Brain microvascular endothelial cell (primary cell): Measurements from ENCODE around the gene COA7.
A peak's percentile ranks its signal among the peaks of the same experiment; 100 is the strongest.

Source experiments
- DNase-seq: peaks from one replicate; pipeline ENCODE4 v3.0.0-alpha.2; 2020
- H3K27ac ChIP-seq: fragments of 250-450 bp; sonication (Bioruptor Pico); 2 replicates; pipeline ENCODE4 v1.5.1; 2020; ENCODE audit warnings: mild to moderate bottlenecking, moderate library complexity
- H3K27me3 ChIP-seq: fragments of 250-450 bp; sonication (Bioruptor Pico); replicated peaks from 2 replicates; pipeline ENCODE4 v1.5.1; 2020; ENCODE audit warnings: mild to moderate bottlenecking
- H3K36me3 ChIP-seq: fragments of 250-450 bp; sonication (Bioruptor Pico); replicated peaks from 2 replicates; pipeline ENCODE4 v1.5.1; 2020; ENCODE audit warnings: mild to moderate bottlenecking
- H3K4me3 ChIP-seq: 2 replicates; pipeline ENCODE4 v1.5.1; 2011; ENCODE audit warnings: low read depth, mild to moderate bottlenecking, control low read depth, low read length, moderate library complexity
- CTCF ChIP-seq: IDR thresholded peaks from 2 replicates; pipeline ENCODE4 v1.5.1; 2011; ENCODE audit warnings: low read depth, mild to moderate bottlenecking, moderate library complexity, low read length, control low read depth, inconsistent platforms; ENCODE audit errors: missing control alignments
- in situ Hi-C: cut with HindIII; loops from 2 replicates; pipeline ENCODE4 v1.10.0; 2017; ENCODE audit warnings: low sequenced_read_pairs, low pct_ligation_motif_present

COA7 gene

GRCh38 chr1:52670604-52671003 is 27.5 kb downstream of the COA7 start:
- no peak overlapping the region for H3K4me3 ChIP-seq
- no peak overlapping the region for H3K27ac ChIP-seq
- no peaks in the 10 kb centered on the region for H3K27me3 ChIP-seq
- DNase-seq, result no peak
- H3K36me3 ChIP-seq, result no peaks in the 10 kb centered on the region
- in situ Hi-C loops, result no loop called here
- no peak for TF ChIP-seq CTCF

DNA sequence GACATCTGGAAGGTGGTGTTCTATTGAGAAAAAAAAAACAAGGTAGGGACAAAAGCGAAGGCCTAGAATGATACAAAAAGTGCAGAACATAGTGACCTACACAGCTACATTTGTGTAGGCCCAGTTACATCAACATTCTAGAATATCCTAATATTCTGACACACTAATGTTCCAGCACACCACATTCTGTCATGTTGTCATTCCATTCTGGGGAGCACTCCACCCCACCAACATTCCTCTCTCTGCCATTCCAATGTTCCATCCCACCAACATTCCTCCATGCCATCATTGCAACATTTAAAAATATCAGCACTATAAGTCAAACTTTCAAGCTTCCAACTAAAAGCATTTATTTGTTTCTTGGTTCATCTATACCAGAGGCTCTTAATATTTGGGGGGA is 28.5 kb downstream of the COA7 start:
- no peak overlapping the region for H3K27ac ChIP-seq
- H3K4me3 ChIP-seq, result no peak overlapping the region
- no peaks in the 10 kb centered on the region for H3K36me3 ChIP-seq
- no peaks in the 10 kb centered on the region for H3K27me3 ChIP-seq
- in situ Hi-C loops, result no loop called here
- DNase-seq, result peak; percentile 41
- TF ChIP-seq CTCF, result no peak

DNA sequence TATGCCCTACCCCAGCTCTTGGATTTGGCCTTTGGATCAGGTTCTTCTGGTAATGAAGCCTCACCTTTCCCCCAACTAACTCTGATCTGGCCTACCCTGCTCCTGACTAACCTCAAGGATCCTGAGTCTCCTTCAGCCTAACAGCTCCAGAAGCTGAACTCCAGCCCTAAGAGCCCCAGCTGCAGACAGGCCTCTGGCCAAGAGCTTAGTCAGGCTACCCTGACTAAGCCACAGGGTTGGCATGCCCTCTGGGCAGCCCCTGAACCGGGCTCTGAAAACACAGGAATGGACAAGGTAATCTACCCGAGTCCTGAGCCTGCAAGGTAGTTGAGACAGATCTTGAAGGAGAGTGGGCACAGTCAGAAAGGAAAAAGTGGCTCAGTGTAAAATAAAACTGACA is 29.4 kb downstream of the COA7 start:
- H3K27me3 ChIP-seq, result no peaks in the 10 kb centered on the region
- H3K4me3 ChIP-seq, result no peak overlapping the region
- no peak overlapping the region for H3K27ac ChIP-seq
- DNase-seq, result no peak
- in situ Hi-C loops, result no loop called here
- TF ChIP-seq CTCF, result no peak
- no peaks in the 10 kb centered on the region for H3K36me3 ChIP-seq

GRCh38 chr1:52667984-52668383 is 30.2 kb downstream of the COA7 start:
- in situ Hi-C loops, result no loop called here

GRCh38 chr1:52667290-52667689 is 30.9 kb downstream of the COA7 start:
- in situ Hi-C loops, result no loop called here
- H3K27me3 ChIP-seq, result no peaks in the 10 kb centered on the region

More at GRCh38 chr1:52667984-52668383, 30.2 kb downstream of the COA7 start:
- no peaks in the 10 kb centered on the region for H3K36me3 ChIP-seq
- no peak overlapping the region for H3K27ac ChIP-seq
- no peak for TF ChIP-seq CTCF
- no peak overlapping the region for H3K4me3 ChIP-seq
- DNase-seq, result no peak
- H3K27me3 ChIP-seq, result no peaks in the 10 kb centered on the region

More at GRCh38 chr1:52667290-52667689, 30.9 kb downstream of the COA7 start:
- Histone ChIP-seq H3K36me3 (no peaks in the 10 kb centered on the region), H3K27ac (no peak overlapping the region), H3K4me3 (no peak overlapping the region)
- TF ChIP-seq CTCF, result no peak
- no peak for DNase-seq
